Measurements from ENCODE around the gene FGF18. TPM values are rescaled to one million over a fixed set of nuclear protein-coding genes. Genes with fewer than 3 reads are reported as not detected.

FGF18 gene
- total RNA-seq, 1 experiment from 2014 or later = 2.1 TPM

GRCh38 chr5:171476701-171477100 lies 57.3 kb downstream of the FGF18 start:
- ChIA-PET POLR2A (no interaction called here), CTCF (no interaction called here)
- DNase-seq = no peak
- Mint-ChIP-seq H3K27me3 (ENCODE audit: insufficient read depth, unreplicated experiment) (peaks cover 4% of the 10 kb centered on the region), H3K4me1 (ENCODE audit: low read depth, unreplicated experiment) (no peaks in the 10 kb centered on the region), H3K4me3 (ENCODE audit: unreplicated experiment) (no peak overlapping the region), H3K36me3 (ENCODE audit: insufficient read depth, unreplicated experiment) (no peaks in the 10 kb centered on the region), H3K9me3 (ENCODE audit: unreplicated experiment) (no peaks in the 10 kb centered on the region), H3K27ac (ENCODE audit: unreplicated experiment) (no peak overlapping the region)
- H3K36me3 ChIP-seq (ENCODE audit: control insufficient read depth, insufficient read depth, low read length) = no peaks in the 10 kb centered on the region
- H3K4me1 ChIP-seq = no peaks in the 10 kb centered on the region
- no peaks in the 10 kb centered on the region for H3K27me3 ChIP-seq (replicated peaks; ENCODE audit: control insufficient read depth, insufficient read depth, low read length)
- no peak overlapping the region for H3K4me3 ChIP-seq (ENCODE audit: low read depth, low read length)
- BruUV-seq (replicated peaks) = no TSS peak
- intact Hi-C loops (cut with micrococcal nuclease; ENCODE audit: unreplicated experiment) = no loop called here
- no peak for TF ChIP-seq CTCF (IDR thresholded peaks at IDR 0.05; ENCODE audit: insufficient read depth in 1 of 2, low read depth in 1 of 2, low read length in 1 of 2, severe bottlenecking in 1 of 2, unreplicated experiment in 1 of 2)
- H3K9me3 ChIP-seq = no peaks in the 10 kb centered on the region

GRCh38 chr5:171477101-171477500 lies 57.7 kb downstream of the FGF18 start:
- H3K9me3 ChIP-seq = no peaks in the 10 kb centered on the region
- H3K4me1 ChIP-seq = no peaks in the 10 kb centered on the region
- no peak for DNase-seq
- no peaks in the 10 kb centered on the region for H3K27me3 ChIP-seq (replicated peaks; ENCODE audit: control insufficient read depth, insufficient read depth, low read length)
- no peak for TF ChIP-seq CTCF (IDR thresholded peaks at IDR 0.05; ENCODE audit: insufficient read depth in 1 of 2, low read depth in 1 of 2, low read length in 1 of 2, severe bottlenecking in 1 of 2, unreplicated experiment in 1 of 2)
- intact Hi-C loops (cut with micrococcal nuclease; ENCODE audit: unreplicated experiment) = no loop called here
- Mint-ChIP-seq H3K36me3 (ENCODE audit: insufficient read depth, unreplicated experiment) (no peaks in the 10 kb centered on the region), H3K4me1 (ENCODE audit: low read depth, unreplicated experiment) (no peaks in the 10 kb centered on the region), H3K27ac (ENCODE audit: unreplicated experiment) (no peak overlapping the region), H3K4me3 (ENCODE audit: unreplicated experiment) (no peak overlapping the region), H3K9me3 (ENCODE audit: unreplicated experiment) (no peaks in the 10 kb centered on the region), H3K27me3 (ENCODE audit: insufficient read depth, unreplicated experiment) (peaks cover 4% of the 10 kb centered on the region)
- CTCF ChIA-PET = no interaction called here
- H3K4me3 ChIP-seq (ENCODE audit: low read depth, low read length) = no peak overlapping the region
- POLR2A ChIA-PET = no interaction called here
- no peaks in the 10 kb centered on the region for H3K36me3 ChIP-seq (ENCODE audit: control insufficient read depth, insufficient read depth, low read length)
- no TSS peak for BruUV-seq (replicated peaks)

GRCh38 chr5:171477666-171478065 lies 58.2 kb downstream of the FGF18 start:
- no TSS peak for BruUV-seq (replicated peaks)
- Mint-ChIP-seq H3K4me1 (ENCODE audit: low read depth, unreplicated experiment) (no peaks in the 10 kb centered on the region), H3K9me3 (ENCODE audit: unreplicated experiment) (no peaks in the 10 kb centered on the region), H3K27ac (ENCODE audit: unreplicated experiment) (no peak overlapping the region), H3K27me3 (ENCODE audit: insufficient read depth, unreplicated experiment) (peaks cover 4% of the 10 kb centered on the region), H3K36me3 (ENCODE audit: insufficient read depth, unreplicated experiment) (no peaks in the 10 kb centered on the region), H3K4me3 (ENCODE audit: unreplicated experiment) (no peak overlapping the region)
- H3K4me3 ChIP-seq (ENCODE audit: low read depth, low read length) = no peak overlapping the region
- no peaks in the 10 kb centered on the region for H3K9me3 ChIP-seq
- no peaks in the 10 kb centered on the region for H3K36me3 ChIP-seq (ENCODE audit: control insufficient read depth, insufficient read depth, low read length)
- no peak for TF ChIP-seq CTCF (IDR thresholded peaks at IDR 0.05; ENCODE audit: insufficient read depth in 1 of 2, low read depth in 1 of 2, low read length in 1 of 2, severe bottlenecking in 1 of 2, unreplicated experiment in 1 of 2)
- ChIA-PET CTCF (no interaction called here), POLR2A (no interaction called here)
- no peaks in the 10 kb centered on the region for H3K4me1 ChIP-seq
- no peak for DNase-seq
- intact Hi-C loops (cut with micrococcal nuclease; ENCODE audit: unreplicated experiment) = no loop called here
- H3K27me3 ChIP-seq (replicated peaks; ENCODE audit: control insufficient read depth, insufficient read depth, low read length) = no peaks in the 10 kb centered on the region
